ENCODE measurements around the gene BCL2.
A peak's percentile ranks its signal among the peaks of the same experiment; 100 is the strongest.
"Not testable (repeated sequence)": the region's sequence is repeated elsewhere in the genome, so short reads cannot be mapped to it uniquely, and the experiment has no call there.

The BCL2 gene

DNA sequence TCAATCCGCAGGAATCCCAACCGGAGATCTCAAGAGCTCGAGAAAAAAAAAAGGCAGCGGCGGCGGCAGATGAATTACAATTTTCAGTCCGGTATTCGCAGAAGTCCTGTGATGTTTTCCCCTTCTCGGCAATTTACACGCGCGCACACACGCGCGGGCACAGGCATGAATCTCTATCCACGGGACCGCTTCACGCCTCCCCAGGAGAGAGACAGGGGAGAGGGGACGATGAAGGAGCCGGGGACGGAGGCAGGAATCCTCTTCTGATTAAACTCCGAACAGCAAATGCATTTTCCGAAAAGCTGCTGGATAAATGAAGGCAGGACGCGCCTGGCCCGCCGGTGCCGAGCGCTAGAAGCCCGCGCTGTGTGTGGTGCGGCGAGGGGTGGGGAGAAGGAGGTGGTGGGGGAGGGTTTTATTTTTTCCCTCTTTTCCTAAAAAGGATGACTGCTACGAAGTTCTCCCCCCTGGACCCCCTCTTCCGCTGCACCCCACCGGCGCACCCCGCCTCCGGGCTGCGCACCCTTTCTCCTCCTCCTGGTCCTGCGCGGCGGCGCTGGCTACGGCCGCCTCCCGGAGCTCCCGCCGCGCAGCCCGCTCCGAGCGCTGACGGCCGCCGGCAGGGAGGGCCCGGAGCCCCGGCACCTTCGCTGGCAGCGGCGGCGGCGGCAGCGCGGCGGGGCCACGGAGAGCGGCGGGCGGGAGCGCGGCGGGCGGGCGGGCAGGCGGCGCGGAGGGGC is at the start of gene BCL2:
BCL2 (minus strand) TSS at position 387 of the 740 bp plus-strand sequence.
- DNase-seq (ENCODE audit: low read depth), result peak; percentile 11

GRCh38 chr18:63368611-63369010 is 49.0 kb upstream of the BCL2 start:
- DNase-seq (ENCODE audit: low read depth), result no peak

DNA sequence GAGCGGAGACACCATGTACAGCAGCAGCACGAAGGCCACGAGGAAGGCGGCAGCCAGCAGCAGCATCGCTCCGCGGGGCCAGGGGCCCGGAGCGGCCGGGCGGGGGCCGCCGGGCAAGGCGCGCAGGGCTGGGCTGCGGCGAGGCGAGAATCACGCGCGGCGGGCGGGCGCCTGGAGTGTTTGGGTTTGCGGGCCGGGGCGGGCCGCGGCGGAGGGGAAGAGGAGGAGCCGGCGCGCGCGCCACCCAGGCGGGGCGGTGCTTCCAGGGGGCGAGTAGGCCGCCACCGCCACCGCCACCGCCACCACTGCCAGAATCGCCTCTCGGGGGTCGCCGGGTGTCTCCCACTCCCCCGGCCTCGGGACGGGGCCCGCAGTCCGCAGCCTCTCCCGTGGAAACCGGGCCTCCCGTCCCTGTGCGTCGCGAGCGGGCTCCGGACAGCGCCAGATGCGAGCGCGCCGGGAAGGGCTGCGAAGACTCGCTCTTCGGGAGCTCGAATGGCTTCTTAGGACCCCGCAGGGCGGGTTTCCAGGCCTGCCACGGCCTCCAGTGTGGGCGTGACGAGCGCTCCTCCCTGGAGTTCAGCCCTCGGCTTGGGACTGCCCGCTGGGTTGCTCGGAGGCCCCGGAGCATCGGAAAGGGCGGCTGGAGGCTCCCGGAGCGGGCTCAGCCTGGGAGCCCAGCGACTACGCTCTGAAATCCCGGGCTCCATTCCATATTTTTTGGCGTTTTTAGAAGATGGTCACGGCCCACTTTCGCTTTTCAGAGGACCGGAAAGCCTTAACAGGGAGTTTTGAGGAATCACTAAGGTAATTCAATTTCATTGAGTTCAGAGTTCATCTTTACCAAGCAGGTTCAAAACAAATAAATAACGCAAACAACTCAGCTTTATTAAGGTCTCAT is 47.7 kb upstream of the BCL2 start, which contains the start of gene KDSR:
KDSR (minus strand) TSS at position 154 of the 901 bp plus-strand sequence; CDS start at position 66, 88 bp downstream.
- peak; percentile 70 for DNase-seq (ENCODE audit: low read depth)

DNA sequence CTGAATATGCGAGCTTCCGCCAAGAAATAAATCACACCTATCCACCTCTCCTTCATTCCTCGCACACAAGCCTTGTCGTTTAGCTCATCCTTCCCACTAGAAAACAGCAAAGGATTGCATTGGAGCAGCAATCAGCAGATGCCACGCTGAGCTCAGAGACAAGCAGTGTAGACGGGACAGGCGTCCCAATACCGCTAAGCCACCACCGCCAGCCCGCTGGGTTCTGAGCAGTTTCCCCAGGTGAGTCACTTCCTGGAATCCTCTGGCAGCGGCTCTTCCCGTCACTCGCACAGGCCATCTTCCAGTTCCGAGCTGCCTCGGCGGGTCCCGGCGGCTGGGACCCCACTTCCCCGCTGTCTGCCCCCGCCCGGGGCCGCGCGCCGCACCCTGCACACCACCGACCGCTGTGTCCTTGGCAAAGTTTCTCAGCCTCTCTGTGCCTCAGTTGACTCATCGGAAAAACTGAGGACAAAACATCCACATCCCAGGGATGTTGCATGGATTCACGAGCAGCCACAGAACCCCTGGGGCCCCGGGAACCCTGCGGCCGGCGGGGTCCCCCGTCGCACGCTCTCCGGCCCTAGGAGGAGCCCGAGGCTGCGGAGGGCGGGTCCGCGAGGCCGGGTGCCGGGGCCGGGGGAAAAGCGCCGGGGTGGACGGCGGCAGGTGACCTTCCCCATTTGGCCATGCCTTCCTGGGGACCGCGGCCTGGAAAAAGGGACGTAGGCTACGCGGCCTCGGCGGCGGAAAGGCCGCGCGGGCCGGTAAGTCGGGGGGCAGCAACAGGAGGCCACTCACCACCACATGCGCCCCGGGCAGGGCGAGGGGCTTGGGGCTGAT is 46.9 kb upstream of the BCL2 start:
- DNase-seq (ENCODE audit: low read depth), result peak; percentile 44

DNA sequence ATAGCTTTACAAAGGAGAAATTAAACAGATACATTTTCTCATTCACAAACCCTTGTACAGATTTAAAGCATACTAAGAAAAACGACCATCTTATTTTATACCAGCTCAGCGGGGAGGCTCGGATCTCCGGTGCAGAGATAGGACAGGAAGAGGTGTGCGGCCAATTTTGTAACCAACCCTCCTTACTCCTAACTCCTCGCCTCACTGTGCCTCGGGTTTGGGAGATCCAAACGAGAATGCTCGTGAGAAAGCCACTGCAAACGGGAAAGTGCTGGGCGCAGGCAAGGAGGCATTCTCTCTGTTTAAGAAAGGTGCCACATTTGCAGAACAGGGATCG is 46.3 kb upstream of the BCL2 start:
- no peak for DNase-seq (ENCODE audit: low read depth)

- DNase-seq (ENCODE audit: low read depth), result no peak
Measured at GRCh38 chr18:63363951-63364350, 44.4 kb upstream of the BCL2 start.

DNA sequence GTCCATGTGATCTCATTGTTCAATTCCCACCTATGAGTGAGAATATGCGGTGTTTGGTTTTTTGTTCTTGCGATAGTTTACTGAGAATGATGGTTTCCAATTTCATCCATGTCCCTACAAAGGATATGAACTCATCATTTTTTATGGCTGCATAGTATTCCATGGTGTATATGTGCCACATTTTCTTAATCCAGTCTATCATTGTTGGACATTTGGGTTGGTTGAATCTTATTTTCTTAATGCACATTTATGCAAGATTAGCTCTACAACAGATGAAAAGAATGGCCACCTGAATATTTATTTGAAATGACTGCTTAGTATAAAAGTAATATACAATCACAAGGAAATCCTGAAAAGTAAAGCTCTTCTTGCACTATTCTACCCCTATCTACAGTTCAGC is 43.9 kb upstream of the BCL2 start:
- DNase-seq (ENCODE audit: low read depth), result not testable (repeated sequence)

GRCh38 chr18:63356272-63356896 is 36.8 kb upstream of the BCL2 start:
- DNase-seq (ENCODE audit: low read depth), result no peak

DNA sequence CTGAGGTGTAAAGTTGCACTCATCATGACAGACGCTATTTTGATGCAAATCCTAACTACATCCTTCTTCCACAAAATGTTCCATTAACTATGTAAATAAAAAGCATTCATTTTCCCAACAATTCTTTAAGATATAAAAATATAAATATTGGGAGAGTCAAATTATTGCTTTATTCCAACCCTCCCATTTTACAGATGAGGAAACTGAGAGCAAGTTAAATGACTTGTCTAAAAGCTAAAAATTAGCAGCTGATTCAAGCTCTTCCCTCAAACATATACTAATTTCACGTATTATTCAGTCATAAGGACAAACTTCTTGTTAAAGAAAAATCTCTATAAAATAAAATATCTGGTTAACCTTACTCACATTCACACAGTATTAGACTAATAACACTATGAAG is 30.7 kb upstream of the BCL2 start:
- DNase-seq (ENCODE audit: low read depth), result no peak

GRCh38 chr18:63348508-63349136 is 29.1 kb upstream of the BCL2 start:
- DNase-seq (ENCODE audit: low read depth), result no peak

DNA sequence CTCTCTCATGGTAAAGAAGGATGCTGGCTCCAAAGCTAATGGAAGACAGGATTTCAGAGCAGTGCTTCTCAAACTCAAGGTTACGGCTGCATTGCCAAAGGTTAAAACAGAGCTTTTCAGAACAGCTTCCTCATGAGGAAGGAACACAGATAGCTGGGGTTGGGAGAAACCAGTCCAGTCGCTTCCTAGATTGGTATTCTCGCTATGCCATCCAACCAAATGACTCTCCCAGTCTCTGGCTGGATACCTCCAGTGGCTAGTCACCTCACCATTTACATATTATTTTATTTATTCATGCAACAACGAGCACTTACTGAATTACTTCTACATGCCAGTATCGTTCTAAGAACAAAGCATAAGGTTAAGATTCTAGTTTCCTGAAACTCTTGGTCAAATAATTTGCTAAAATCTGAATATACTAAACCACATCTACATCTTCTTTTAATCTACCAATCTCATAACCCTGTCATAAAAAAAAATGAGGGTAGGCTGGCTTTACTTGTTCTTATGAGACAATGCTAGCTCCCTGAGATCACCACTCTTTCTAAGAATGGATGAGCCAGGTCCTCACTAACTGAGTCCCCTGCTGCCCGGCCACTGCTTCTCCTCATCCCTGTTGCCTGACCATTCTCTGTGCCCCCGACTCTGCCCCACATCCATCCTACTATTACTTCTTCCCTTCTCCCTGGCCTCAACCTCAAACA is 27.1 kb upstream of the BCL2 start:
- DNase-seq (ENCODE audit: low read depth), result no peak

DNA sequence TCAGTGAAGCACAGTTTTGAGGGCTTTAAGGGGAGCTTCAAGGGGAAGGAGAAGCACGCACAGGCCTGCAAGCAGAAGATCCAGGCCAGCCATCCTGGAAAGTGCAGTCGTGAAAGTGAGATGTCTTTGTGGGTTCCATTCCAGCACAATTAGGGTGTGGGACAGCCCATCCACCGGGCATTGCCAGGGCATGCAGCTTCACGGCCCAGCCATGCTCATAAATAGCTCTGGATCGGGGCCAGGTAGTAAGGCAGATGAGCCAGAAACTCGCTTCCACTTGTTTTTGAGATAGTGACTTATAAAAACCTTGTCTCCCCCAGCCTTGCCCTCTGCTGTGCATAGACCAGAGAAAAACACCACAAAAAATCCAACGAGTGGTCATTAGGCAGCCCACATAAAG is 26.5 kb upstream of the BCL2 start:
- no peak for DNase-seq (ENCODE audit: low read depth)

DNA sequence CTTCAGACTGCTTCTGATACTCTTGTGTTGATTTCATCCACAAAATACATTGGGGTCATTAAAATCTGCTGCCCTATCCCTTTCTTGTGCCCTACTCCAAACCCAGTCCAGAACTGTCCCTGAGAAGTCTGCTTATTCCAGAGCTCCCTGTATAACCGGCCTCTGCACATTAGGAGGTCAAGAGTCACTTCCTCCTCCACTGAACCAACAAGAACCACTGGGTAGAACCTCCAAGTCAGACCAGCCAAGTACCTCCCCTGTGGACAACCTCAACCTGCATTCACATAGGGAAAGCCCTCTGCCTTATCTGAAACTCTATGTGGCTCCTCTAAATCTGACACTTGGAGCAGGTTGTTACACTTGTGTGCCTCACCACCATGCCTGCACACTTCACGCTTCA is 25.3 kb upstream of the BCL2 start:
- no peak for DNase-seq (ENCODE audit: low read depth)

GRCh38 chr18:63344263-63344662 is 24.7 kb upstream of the BCL2 start:
- DNase-seq (ENCODE audit: low read depth), result no peak

GRCh38 chr18:63342206-63342605 is 22.6 kb upstream of the BCL2 start:
- no peak for DNase-seq (ENCODE audit: low read depth)

GRCh38 chr18:63339920-63340484 is 20.4 kb upstream of the BCL2 start:
- no peak for DNase-seq (ENCODE audit: low read depth)

GRCh38 chr18:63336366-63337099 is 17.0 kb upstream of the BCL2 start:
- DNase-seq (ENCODE audit: low read depth), result no peak

DNA sequence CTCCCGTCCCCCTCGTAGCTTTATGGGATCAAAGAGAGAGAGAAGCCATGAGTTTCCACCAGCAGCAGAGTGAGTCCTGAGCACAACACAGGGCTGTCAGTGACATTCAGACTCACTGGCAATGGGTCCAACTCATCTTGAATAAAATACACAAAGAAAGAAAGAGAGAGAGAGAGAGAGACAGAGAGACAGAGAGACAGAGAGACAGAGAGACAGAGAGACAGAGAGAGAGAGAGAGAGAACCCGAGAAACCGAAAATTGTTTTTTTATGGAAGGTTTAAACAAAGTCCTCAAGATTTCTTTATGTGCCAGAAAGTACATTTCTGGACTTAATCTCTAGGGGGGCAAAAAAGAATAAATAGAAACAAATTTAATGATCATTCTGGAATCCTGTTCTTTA is 11.5 kb upstream of the BCL2 start:
- no peak for DNase-seq (ENCODE audit: low read depth)

DNA sequence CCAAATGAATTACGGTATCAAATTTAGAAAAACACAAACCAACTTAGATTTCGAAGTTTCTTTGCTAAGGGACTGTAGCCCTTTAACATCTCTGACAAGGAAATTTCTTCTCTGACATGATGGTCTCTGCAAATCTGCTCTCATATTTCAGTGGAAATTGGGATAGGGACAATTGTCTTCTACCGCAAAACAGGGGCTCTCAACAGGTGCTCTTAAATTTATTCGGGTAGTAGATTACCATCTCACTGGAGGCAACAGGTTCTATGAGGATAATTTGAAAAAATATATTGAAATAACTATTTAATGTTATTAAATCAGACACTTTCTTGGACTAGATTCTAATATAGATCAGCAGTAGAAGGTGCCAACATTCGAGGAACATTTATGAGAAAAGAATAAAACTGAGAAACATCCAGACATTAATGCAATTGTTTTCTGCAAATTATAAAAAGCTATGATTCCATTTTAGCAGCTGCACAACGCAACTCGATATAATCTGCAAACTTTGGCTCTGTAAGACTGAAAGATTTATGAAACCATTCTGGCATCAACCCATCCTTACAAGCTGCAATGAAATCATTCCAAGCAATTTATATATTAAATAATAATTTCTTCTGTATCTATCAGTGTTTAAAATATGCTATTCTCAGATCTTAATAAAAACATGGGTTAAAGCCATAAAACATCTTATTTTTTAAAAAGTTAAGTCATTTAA is 10.0 kb upstream of the BCL2 start:
- no peak for DNase-seq (ENCODE audit: low read depth)
